ENCODE measurements around the gene NID1. TPM values are rescaled to one million over a fixed set of nuclear protein-coding genes. Genes with fewer than 3 reads are reported as not detected.

Gene NID1
- total RNA-seq, 1 experiment from 2014 or later: 8.6 TPM

- no peak for DNase-seq
- Mint-ChIP-seq H3K4me1 (ENCODE audit: low read depth, unreplicated experiment) (no peaks in the 10 kb centered on the region), H3K4me3 (ENCODE audit: low read depth, unreplicated experiment) (no peak overlapping the region), H3K36me3 (ENCODE audit: insufficient read depth, unreplicated experiment) (peaks cover 12% of the 10 kb centered on the region), H3K27ac (ENCODE audit: unreplicated experiment) (peak overlapping the region; percentile 2), H3K9me3 (ENCODE audit: low read depth, unreplicated experiment) (peaks cover 3% of the 10 kb centered on the region), H3K27me3 (ENCODE audit: unreplicated experiment) (no peaks in the 10 kb centered on the region)
- TF ChIP-seq, protein P1, sequence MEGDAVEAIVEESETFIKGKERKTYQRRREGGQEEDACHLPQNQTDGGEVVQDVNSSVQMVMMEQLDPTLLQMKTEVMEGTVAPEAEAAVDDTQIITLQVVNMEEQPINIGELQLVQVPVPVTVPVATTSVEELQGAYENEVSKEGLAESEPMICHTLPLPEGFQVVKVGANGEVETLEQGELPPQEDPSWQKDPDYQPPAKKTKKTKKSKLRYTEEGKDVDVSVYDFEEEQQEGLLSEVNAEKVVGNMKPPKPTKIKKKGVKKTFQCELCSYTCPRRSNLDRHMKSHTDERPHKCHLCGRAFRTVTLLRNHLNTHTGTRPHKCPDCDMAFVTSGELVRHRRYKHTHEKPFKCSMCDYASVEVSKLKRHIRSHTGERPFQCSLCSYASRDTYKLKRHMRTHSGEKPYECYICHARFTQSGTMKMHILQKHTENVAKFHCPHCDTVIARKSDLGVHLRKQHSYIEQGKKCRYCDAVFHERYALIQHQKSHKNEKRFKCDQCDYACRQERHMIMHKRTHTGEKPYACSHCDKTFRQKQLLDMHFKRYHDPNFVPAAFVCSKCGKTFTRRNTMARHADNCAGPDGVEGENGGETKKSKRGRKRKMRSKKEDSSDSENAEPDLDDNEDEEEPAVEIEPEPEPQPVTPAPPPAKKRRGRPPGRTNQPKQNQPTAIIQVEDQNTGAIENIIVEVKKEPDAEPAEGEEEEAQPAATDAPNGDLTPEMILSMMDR (IDR thresholded peaks at IDR 0.05; ENCODE audit: unreplicated experiment): no peak
- BruUV-seq (replicated peaks): no TSS peak
- intact Hi-C loops (cut with micrococcal nuclease; ENCODE audit: unreplicated experiment): no loop called here
- CTCF ChIA-PET: no interaction called here
These were observed 31.0 kb upstream of the NID1 start for GRCh38 chr1:236095705-236096520.

- CTCF ChIA-PET: no interaction called here
- H3K9me3 Mint-ChIP-seq (ENCODE audit: low read depth, unreplicated experiment): peaks cover 3% of the 10 kb centered on the region
- no peak overlapping the region for H3K4me3 Mint-ChIP-seq (ENCODE audit: low read depth, unreplicated experiment)
- TF ChIP-seq, protein P1 (IDR thresholded peaks at IDR 0.05; ENCODE audit: unreplicated experiment): no peak
- intact Hi-C loops (cut with micrococcal nuclease; ENCODE audit: unreplicated experiment): no loop called here
- BruUV-seq (replicated peaks): no TSS peak
- no peak for DNase-seq
- peaks cover 12% of the 10 kb centered on the region for H3K36me3 Mint-ChIP-seq (ENCODE audit: insufficient read depth, unreplicated experiment)
- no peaks in the 10 kb centered on the region for H3K27me3 Mint-ChIP-seq (ENCODE audit: unreplicated experiment)
- H3K27ac Mint-ChIP-seq (ENCODE audit: unreplicated experiment): no peak overlapping the region
- no peaks in the 10 kb centered on the region for H3K4me1 Mint-ChIP-seq (ENCODE audit: low read depth, unreplicated experiment)
These were observed 28.0 kb upstream of the NID1 start for GRCh38 chr1:236092899-236093298.

GRCh38 chr1:236091933-236092318, 27.0 kb upstream of the NID1 start:
- Mint-ChIP-seq H3K36me3 (ENCODE audit: insufficient read depth, unreplicated experiment) (peaks cover 5% of the 10 kb centered on the region), H3K4me3 (ENCODE audit: low read depth, unreplicated experiment) (no peak overlapping the region), H3K27ac (ENCODE audit: unreplicated experiment) (no peak overlapping the region), H3K4me1 (ENCODE audit: low read depth, unreplicated experiment) (no peaks in the 10 kb centered on the region), H3K9me3 (ENCODE audit: low read depth, unreplicated experiment) (peaks cover 3% of the 10 kb centered on the region), H3K27me3 (ENCODE audit: unreplicated experiment) (no peaks in the 10 kb centered on the region)
- no TSS peak for BruUV-seq (replicated peaks)
- CTCF ChIA-PET: no interaction called here
- TF ChIP-seq, protein P1 (IDR thresholded peaks at IDR 0.05; ENCODE audit: unreplicated experiment): no peak
- intact Hi-C loops (cut with micrococcal nuclease; ENCODE audit: unreplicated experiment): no loop called here
- DNase-seq: no peak

- DNase-seq: no peak
- no peaks in the 10 kb centered on the region for H3K36me3 Mint-ChIP-seq (ENCODE audit: insufficient read depth, unreplicated experiment)
- CTCF ChIA-PET: no interaction called here
- intact Hi-C loops (cut with micrococcal nuclease; ENCODE audit: unreplicated experiment): no loop called here
- H3K27me3 Mint-ChIP-seq (ENCODE audit: unreplicated experiment): no peaks in the 10 kb centered on the region
- H3K27ac Mint-ChIP-seq (ENCODE audit: unreplicated experiment): no peak overlapping the region
- peaks cover under 1% of the 10 kb centered on the region for H3K9me3 Mint-ChIP-seq (ENCODE audit: low read depth, unreplicated experiment)
- TF ChIP-seq, protein P1 (IDR thresholded peaks at IDR 0.05; ENCODE audit: unreplicated experiment): no peak
- no peak overlapping the region for H3K4me3 Mint-ChIP-seq (ENCODE audit: low read depth, unreplicated experiment)
- H3K4me1 Mint-ChIP-seq (ENCODE audit: low read depth, unreplicated experiment): no peaks in the 10 kb centered on the region
- no TSS peak for BruUV-seq (replicated peaks)
These were observed 25.9 kb upstream of the NID1 start for GRCh38 chr1:236090741-236091147.

All from Calu3 (cell line).